ENCODE data around the gene RPRD1B.

The RPRD1B gene

DNA sequence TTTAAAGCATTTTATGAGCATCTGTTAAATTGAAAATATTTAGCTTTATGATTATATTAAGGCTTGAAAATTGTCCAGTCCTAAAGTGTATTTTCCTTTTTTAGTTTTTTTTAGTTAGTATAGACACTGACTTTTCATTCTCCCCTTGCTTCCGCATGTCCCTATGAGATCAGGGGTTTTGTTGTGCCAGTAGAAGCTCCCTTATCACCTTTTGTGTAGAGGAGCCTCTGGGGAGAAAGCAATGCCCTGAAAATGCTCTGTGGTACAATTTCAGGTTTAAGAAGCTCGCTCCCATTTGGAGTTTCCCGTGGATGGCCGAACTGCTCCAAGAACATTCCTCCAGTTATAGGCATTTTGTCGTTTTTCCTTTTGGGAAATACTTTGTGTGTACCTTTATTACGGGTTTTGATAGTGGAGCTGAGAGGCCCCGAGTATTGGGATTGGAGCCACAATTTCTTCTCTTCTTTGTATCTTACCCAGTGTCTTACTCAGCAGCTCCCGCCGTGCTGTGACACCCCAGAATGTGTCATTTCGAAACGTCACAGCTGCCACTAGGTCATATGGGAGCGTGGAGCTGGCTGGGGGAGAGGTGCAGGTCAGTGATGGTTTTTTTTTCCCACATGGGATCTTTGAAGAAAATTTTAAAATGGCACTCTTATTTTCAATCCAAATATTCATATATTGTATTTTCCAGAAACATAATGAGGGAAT is 49.9 kb downstream of the RPRD1B start:
- Histone ChIP-seq H3K4me3 (ENCODE audit: low read depth in 1 of 2, low read length in 2 of 2) (no peak overlapping the region), H3K9ac (ENCODE audit: low read depth in 1 of 2, low read length in 2 of 2) (no peak overlapping the region), H3K36me3 (ENCODE audit: control insufficient read depth in 1 of 2, insufficient read depth in 2 of 2, low read length in 2 of 2) (peaks cover 14 to 64% of the 10 kb centered on the region in 2 donors), H3K9me3 (ENCODE audit: control insufficient read depth in 1 of 2, low read length in 2 of 2) (no peaks in the 10 kb centered on the region), H3K27ac (ENCODE audit: low read depth, low read length) (no peak overlapping the region), H3K4me1 (ENCODE audit: control insufficient read depth in 1 of 2, insufficient read depth in 2 of 2, low read length in 2 of 2) (no peaks in the 10 kb centered on the region), H3K27me3 (ENCODE audit: control insufficient read depth in 1 of 2, insufficient read depth in 2 of 2, low read length in 2 of 2) (no peaks in the 10 kb centered on the region)

DNA sequence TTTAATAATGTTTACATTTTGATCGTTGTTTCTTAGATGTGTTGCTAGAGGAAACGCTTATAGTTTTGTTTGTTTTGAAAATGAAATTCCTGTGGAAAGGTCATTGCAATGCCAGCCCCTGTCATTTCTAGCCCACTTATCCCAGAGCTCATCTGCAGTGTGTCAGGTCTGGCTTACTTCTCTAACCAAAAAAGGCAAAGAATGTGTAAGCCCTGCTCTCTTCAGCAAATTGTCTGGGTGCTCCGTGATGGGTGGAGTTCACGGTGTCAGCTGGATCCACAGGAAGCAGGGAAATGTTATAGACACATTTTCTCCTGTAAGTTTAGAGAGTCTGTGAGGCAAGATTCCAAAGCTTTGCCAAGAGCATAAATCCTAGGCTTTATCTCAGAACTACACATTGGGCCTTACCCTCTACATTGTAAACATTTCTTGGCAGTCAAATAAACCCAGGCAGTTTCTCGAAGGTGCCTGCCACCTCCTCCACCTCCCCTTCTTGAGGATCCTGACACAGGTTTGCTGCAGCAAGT is 50.9 kb downstream of the RPRD1B start:
- H3K27ac ChIP-seq (ENCODE audit: low read depth, low read length), result peak overlapping the region; percentile 34

GRCh38 chr20:38085026-38085425 is 51.5 kb downstream of the RPRD1B start:
- peaks cover 21 to 72% of the 10 kb centered on the region in 2 donors for H3K36me3 ChIP-seq (ENCODE audit: control insufficient read depth in 1 of 2, insufficient read depth in 2 of 2, low read length in 2 of 2)
- no peak overlapping the region for H3K27ac ChIP-seq (ENCODE audit: low read depth, low read length)
- no peak overlapping the region for H3K9ac ChIP-seq (ENCODE audit: low read depth in 1 of 2, low read length in 2 of 2)
- H3K27me3 ChIP-seq (ENCODE audit: control insufficient read depth in 1 of 2, insufficient read depth in 2 of 2, low read length in 2 of 2), result no peaks in the 10 kb centered on the region
- H3K4me1 ChIP-seq (ENCODE audit: control insufficient read depth in 1 of 2, insufficient read depth in 2 of 2, low read length in 2 of 2), result no peaks in the 10 kb centered on the region
- H3K4me3 ChIP-seq (ENCODE audit: low read depth in 1 of 2, low read length in 2 of 2), result no peak overlapping the region
- no peaks in the 10 kb centered on the region for H3K9me3 ChIP-seq (ENCODE audit: control insufficient read depth in 1 of 2, low read length in 2 of 2)

More for the DNA sequence above, 50.9 kb downstream of the RPRD1B start:
- no peak overlapping the region for H3K9ac ChIP-seq (ENCODE audit: low read depth in 1 of 2, low read length in 2 of 2)
- no peak overlapping the region for H3K4me3 ChIP-seq (ENCODE audit: low read depth in 1 of 2, low read length in 2 of 2)
- peaks cover 16 to 67% of the 10 kb centered on the region in 2 donors for H3K36me3 ChIP-seq (ENCODE audit: control insufficient read depth in 1 of 2, insufficient read depth in 2 of 2, low read length in 2 of 2)
- H3K27me3 ChIP-seq (ENCODE audit: control insufficient read depth in 1 of 2, insufficient read depth in 2 of 2, low read length in 2 of 2), result no peaks in the 10 kb centered on the region
- no peaks in the 10 kb centered on the region for H3K4me1 ChIP-seq (ENCODE audit: control insufficient read depth in 1 of 2, insufficient read depth in 2 of 2, low read length in 2 of 2)
- no peaks in the 10 kb centered on the region for H3K9me3 ChIP-seq (ENCODE audit: control insufficient read depth in 1 of 2, low read length in 2 of 2)

DNA sequence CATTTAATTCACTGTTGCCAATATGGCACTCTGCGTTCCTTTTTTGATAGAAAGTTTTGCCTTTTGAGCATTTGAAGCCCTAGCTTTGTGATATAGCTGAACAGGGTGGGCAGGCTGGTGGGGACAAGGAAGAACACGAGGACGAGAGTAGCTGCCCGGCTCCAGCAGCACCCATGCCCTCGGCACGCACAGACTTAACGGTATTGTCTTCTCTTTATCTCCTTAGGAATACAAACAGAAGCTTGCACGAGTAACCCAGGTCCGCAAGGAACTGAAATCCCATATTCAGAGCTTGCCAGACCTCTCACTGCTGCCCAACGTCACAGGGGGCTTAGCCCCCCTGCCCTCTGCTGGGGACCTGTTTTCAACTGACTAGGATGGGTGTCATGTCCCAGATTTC is 56.0 kb downstream of the RPRD1B start:
- Histone ChIP-seq H3K4me1 (ENCODE audit: control insufficient read depth in 1 of 2, insufficient read depth in 2 of 2, low read length in 2 of 2) (peaks cover 9 to 17% of the 10 kb centered on the region in 2 donors), H3K27me3 (ENCODE audit: control insufficient read depth in 1 of 2, insufficient read depth in 2 of 2, low read length in 2 of 2) (no peaks in the 10 kb centered on the region), H3K9ac (ENCODE audit: low read depth in 1 of 2, low read length in 2 of 2) (no peak overlapping the region), H3K36me3 (ENCODE audit: control insufficient read depth in 1 of 2, insufficient read depth in 2 of 2, low read length in 2 of 2) (peaks cover 22 to 66% of the 10 kb centered on the region in 2 donors), H3K9me3 (ENCODE audit: control insufficient read depth in 1 of 2, low read length in 2 of 2) (no peaks in the 10 kb centered on the region), H3K4me3 (ENCODE audit: low read depth in 1 of 2, low read length in 2 of 2) (no peak overlapping the region), H3K27ac (ENCODE audit: low read depth, low read length) (no peak overlapping the region)

DNA sequence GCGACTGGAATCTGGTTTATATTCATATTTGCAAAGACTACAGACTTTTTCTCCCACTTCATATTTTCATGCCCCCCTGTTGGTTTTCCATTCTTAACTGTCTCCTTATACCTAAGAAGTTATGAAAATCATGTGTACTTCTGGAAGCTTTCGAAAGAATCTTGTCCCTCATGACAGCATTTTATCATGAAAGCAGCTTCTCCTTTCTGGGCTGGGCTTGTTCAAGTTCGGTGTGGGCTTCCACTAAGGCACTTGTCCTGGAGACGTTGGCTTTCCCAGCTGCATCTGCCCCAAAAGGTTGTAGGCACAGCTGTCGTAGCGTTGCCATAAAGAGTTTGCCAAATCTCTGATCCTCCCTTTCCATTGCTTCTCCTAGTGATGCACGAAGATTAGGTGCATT is 56.5 kb downstream of the RPRD1B start:
- Histone ChIP-seq H3K4me3 (ENCODE audit: low read depth in 1 of 2, low read length in 2 of 2) (no peak overlapping the region), H3K4me1 (ENCODE audit: control insufficient read depth in 1 of 2, insufficient read depth in 2 of 2, low read length in 2 of 2) (peaks cover 15 to 22% of the 10 kb centered on the region in 2 donors), H3K9me3 (ENCODE audit: control insufficient read depth in 1 of 2, low read length in 2 of 2) (no peaks in the 10 kb centered on the region), H3K27me3 (ENCODE audit: control insufficient read depth in 1 of 2, insufficient read depth in 2 of 2, low read length in 2 of 2) (no peaks in the 10 kb centered on the region), H3K36me3 (ENCODE audit: control insufficient read depth in 1 of 2, insufficient read depth in 2 of 2, low read length in 2 of 2) (peaks cover 20 to 60% of the 10 kb centered on the region in 2 donors), H3K9ac (ENCODE audit: low read depth in 1 of 2, low read length in 2 of 2) (no peak overlapping the region), H3K27ac (ENCODE audit: low read depth, low read length) (no peak overlapping the region)

GRCh38 chr20:38091441-38092216 is 58.1 kb downstream of the RPRD1B start:
- H3K27ac ChIP-seq (ENCODE audit: low read depth, low read length), result peak overlapping the region; percentile 13
- H3K27me3 ChIP-seq (ENCODE audit: control insufficient read depth in 1 of 2, insufficient read depth in 2 of 2, low read length in 2 of 2), result no peaks in the 10 kb centered on the region
- peaks cover 17 to 46% of the 10 kb centered on the region in 2 donors for H3K36me3 ChIP-seq (ENCODE audit: control insufficient read depth in 1 of 2, insufficient read depth in 2 of 2, low read length in 2 of 2)
- peaks cover 18 to 22% of the 10 kb centered on the region in 2 donors for H3K4me1 ChIP-seq (ENCODE audit: control insufficient read depth in 1 of 2, insufficient read depth in 2 of 2, low read length in 2 of 2)
- peak overlapping the region in 1 of 2 donors; percentile 20 for H3K9ac ChIP-seq (ENCODE audit: low read depth in 1 of 2, low read length in 2 of 2)
- no peaks in the 10 kb centered on the region for H3K9me3 ChIP-seq (ENCODE audit: control insufficient read depth in 1 of 2, low read length in 2 of 2)
- H3K4me3 ChIP-seq (ENCODE audit: low read depth in 1 of 2, low read length in 2 of 2), result no peak overlapping the region

- H3K4me1 ChIP-seq (ENCODE audit: control insufficient read depth in 1 of 2, insufficient read depth in 2 of 2, low read length in 2 of 2), result peaks cover 18 to 22% of the 10 kb centered on the region in 2 donors
Measured at GRCh38 chr20:38092260-38092857, 58.8 kb downstream of the RPRD1B start.

DNA sequence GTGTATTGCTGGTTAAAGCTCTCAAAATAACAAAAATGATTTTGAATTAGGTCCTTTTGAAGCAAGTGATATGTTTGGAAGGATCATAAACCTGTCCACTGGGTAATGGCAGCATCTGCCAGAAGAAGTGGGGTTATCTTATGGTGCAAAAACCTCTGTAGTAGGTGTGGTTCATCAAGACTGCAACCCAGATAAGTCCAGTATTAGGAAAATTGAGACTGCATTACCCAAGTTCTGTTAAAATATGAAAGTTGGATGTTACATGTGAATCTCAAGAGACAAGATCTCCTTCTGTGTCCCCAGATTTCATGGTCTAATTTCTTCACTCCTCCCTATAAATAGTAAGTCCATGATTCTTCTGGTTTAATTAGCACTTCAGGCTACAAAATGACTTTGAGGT is 59.4 kb downstream of the RPRD1B start:
- H3K9me3 ChIP-seq (ENCODE audit: control insufficient read depth in 1 of 2, low read length in 2 of 2), result no peaks in the 10 kb centered on the region
- H3K4me3 ChIP-seq (ENCODE audit: low read depth in 1 of 2, low read length in 2 of 2), result no peak overlapping the region
- H3K27me3 ChIP-seq (ENCODE audit: control insufficient read depth in 1 of 2, insufficient read depth in 2 of 2, low read length in 2 of 2), result no peaks in the 10 kb centered on the region
- H3K4me1 ChIP-seq (ENCODE audit: control insufficient read depth in 1 of 2, insufficient read depth in 2 of 2, low read length in 2 of 2), result peaks cover 18 to 22% of the 10 kb centered on the region in 2 donors
- H3K27ac ChIP-seq (ENCODE audit: low read depth, low read length), result no peak overlapping the region
- H3K9ac ChIP-seq (ENCODE audit: low read depth in 1 of 2, low read length in 2 of 2), result no peak overlapping the region
- H3K36me3 ChIP-seq (ENCODE audit: control insufficient read depth in 1 of 2, insufficient read depth in 2 of 2, low read length in 2 of 2), result peaks cover 12 to 33% of the 10 kb centered on the region in 2 donors

More at GRCh38 chr20:38092260-38092857, 58.8 kb downstream of the RPRD1B start:
- Histone ChIP-seq H3K27ac (ENCODE audit: low read depth, low read length) (no peak overlapping the region), H3K4me3 (ENCODE audit: low read depth in 1 of 2, low read length in 2 of 2) (no peak overlapping the region), H3K9ac (ENCODE audit: low read depth in 1 of 2, low read length in 2 of 2) (no peak overlapping the region), H3K36me3 (ENCODE audit: control insufficient read depth in 1 of 2, insufficient read depth in 2 of 2, low read length in 2 of 2) (peaks cover 17 to 39% of the 10 kb centered on the region in 2 donors), H3K27me3 (ENCODE audit: control insufficient read depth in 1 of 2, insufficient read depth in 2 of 2, low read length in 2 of 2) (no peaks in the 10 kb centered on the region), H3K9me3 (ENCODE audit: control insufficient read depth in 1 of 2, low read length in 2 of 2) (no peaks in the 10 kb centered on the region)

GRCh38 chr20:38093641-38094077 is 60.1 kb downstream of the RPRD1B start:
- Histone ChIP-seq H3K4me1 (ENCODE audit: control insufficient read depth in 1 of 2, insufficient read depth in 2 of 2, low read length in 2 of 2) (peaks cover 18 to 22% of the 10 kb centered on the region in 2 donors), H3K9ac (ENCODE audit: low read depth in 1 of 2, low read length in 2 of 2) (no peak overlapping the region), H3K9me3 (ENCODE audit: control insufficient read depth in 1 of 2, low read length in 2 of 2) (no peaks in the 10 kb centered on the region), H3K27me3 (ENCODE audit: control insufficient read depth in 1 of 2, insufficient read depth in 2 of 2, low read length in 2 of 2) (no peaks in the 10 kb centered on the region), H3K4me3 (ENCODE audit: low read depth in 1 of 2, low read length in 2 of 2) (no peak overlapping the region), H3K27ac (ENCODE audit: low read depth, low read length) (no peak overlapping the region), H3K36me3 (ENCODE audit: control insufficient read depth in 1 of 2, insufficient read depth in 2 of 2, low read length in 2 of 2) (peaks cover 12 to 28% of the 10 kb centered on the region in 2 donors)

Measured in duodenal mucosa (tissue), 2 donors.